GM23338 (cell line): ENCODE data around the gene ANTXR2. TPM values are rescaled to one million over a fixed set of nuclear protein-coding genes. Genes with fewer than 3 reads are reported as not detected.
A peak's percentile ranks its signal among the peaks of the same experiment; 100 is the strongest.

Experiments used
- ATAC-seq: fragments of 200-7000 bp; cut with Tn5 transposase; 3 replicates; pipeline ENCODE4 v1.9.1; 2020
- DNase-seq: peaks from one replicate; pipeline ENCODE4 v3.0.0-alpha.2; 2015; ENCODE audit warnings: low spot score
- H2AFZ ChIP-seq: fragments of 200-600 bp; sonication (generic); 2 replicates; pipeline ENCODE4 v1.8.0; 2016; ENCODE audit warnings: antibody characterized with exemption, mild to moderate bottlenecking, moderate library complexity
- H3F3A ChIP-seq: fragments of 200-600 bp; sonication (generic); replicated peaks from 2 replicates; pipeline ENCODE4 v1.8.0; 2017; ENCODE audit warnings: antibody characterized with exemption, mixed run types, low read depth
- H3K27ac ChIP-seq: fragments of 200-600 bp; sonication (generic); 2 replicates; pipeline ENCODE4 v1.6.1; 2016; ENCODE audit warnings: low read depth
- H3K27me3 ChIP-seq: fragments of 200-600 bp; sonication (generic); 2 replicates; pipeline ENCODE4 v1.8.0; 2016; ENCODE audit warnings: mild to moderate bottlenecking, mixed run types, moderate library complexity; ENCODE audit not compliant: insufficient read depth
- H3K36me3 ChIP-seq: fragments of 200-600 bp; sonication (generic); 2 replicates; pipeline ENCODE4 v1.8.0; 2016; ENCODE audit warnings: mild to moderate bottlenecking; ENCODE audit not compliant: insufficient read depth
- H3K4me1 ChIP-seq: fragments of 200-600 bp; sonication (generic); 2 replicates; pipeline ENCODE4 v1.8.0; 2016; ENCODE audit warnings: mild to moderate bottlenecking, moderate library complexity; ENCODE audit not compliant: insufficient read depth
- H3K4me2 ChIP-seq: fragments of 200-600 bp; sonication (generic); 2 replicates; pipeline ENCODE4 v1.7.1; 2017; ENCODE audit warnings: mixed run types
- H3K4me3 ChIP-seq: fragments of 200-600 bp; sonication (generic); 2 replicates; pipeline ENCODE4 v1.6.1; 2016; ENCODE audit warnings: mixed run types
- H3K79me2 ChIP-seq: fragments of 200-600 bp; sonication (generic); replicated peaks from 2 replicates; pipeline ENCODE4 v1.8.0; 2017; ENCODE audit warnings: mild to moderate bottlenecking; ENCODE audit not compliant: insufficient read depth
- H3K9me2 ChIP-seq: fragments of 200-600 bp; sonication (generic); 2 replicates; pipeline ENCODE4 v1.8.0; 2017; ENCODE audit not compliant: insufficient read depth
- H4K20me1 ChIP-seq: fragments of 200-600 bp; sonication (generic); replicated peaks from 2 replicates; pipeline ENCODE4 v1.8.0; 2017; ENCODE audit warnings: mild to moderate bottlenecking; ENCODE audit not compliant: insufficient read depth
- H3K27ac Mint-ChIP-seq: 2 replicates; pipeline ENCODE4 v1.8.0; 2020; ENCODE audit warnings: inconsistent platforms, mild to moderate bottlenecking, moderate library complexity, mixed read lengths
- H3K27me3 Mint-ChIP-seq: 3 replicates; pipeline ENCODE4 v1.8.0; 2022; ENCODE audit warnings: low read depth, mild to moderate bottlenecking, moderate library complexity, mixed read lengths, inconsistent platforms; ENCODE audit not compliant: insufficient read depth, poor library complexity
- H3K36me3 Mint-ChIP-seq: 3 replicates; pipeline ENCODE4 v1.8.0; 2021; ENCODE audit warnings: low read depth, mild to moderate bottlenecking, inconsistent platforms, moderate library complexity, mixed read lengths
- H3K4me1 Mint-ChIP-seq: 3 replicates; pipeline ENCODE4 v1.8.0; 2020; ENCODE audit warnings: mild to moderate bottlenecking, inconsistent platforms, mixed read lengths
- H3K4me3 Mint-ChIP-seq: 3 replicates; pipeline ENCODE4 v1.8.0; 2021; ENCODE audit warnings: moderate library complexity, mild to moderate bottlenecking, inconsistent platforms, mixed read lengths
- H3K9me3 Mint-ChIP-seq: 3 replicates; pipeline ENCODE4 v1.8.0; 2020; ENCODE audit warnings: moderate library complexity, mild to moderate bottlenecking, inconsistent platforms, mixed read lengths
- CREB1 ChIP-seq: fragments of 250-450 bp; sonication (Bioruptor Pico); IDR thresholded peaks from 2 replicates; pipeline ENCODE4 v1.5.0; 2020; ENCODE audit warnings: low read depth, mild to moderate bottlenecking, moderate library complexity
- EZH2 ChIP-seq: fragments of 200-600 bp; sonication (generic); IDR thresholded peaks from one replicate; pipeline ENCODE4 v1.8.0; 2017; ENCODE audit warnings: antibody characterized with exemption, mild to moderate bottlenecking, low read depth; ENCODE audit not compliant: unreplicated experiment
- EZH2phosphoT487 ChIP-seq: fragments of 200-600 bp; sonication (generic); IDR thresholded peaks from one replicate; pipeline ENCODE4 v1.8.1; 2018; ENCODE audit warnings: antibody characterized with exemption; ENCODE audit not compliant: unreplicated experiment
- JUNB ChIP-seq: IDR thresholded peaks from one replicate; pipeline ENCODE4 v1.6.1; 2016; ENCODE audit warnings: antibody characterized with exemption; ENCODE audit not compliant: unreplicated experiment
- NANOG ChIP-seq: IDR thresholded peaks from 2 replicates; pipeline ENCODE4 v1.6.1; 2016; ENCODE audit warnings: antibody characterized with exemption, borderline replicate concordance
- POLR2AphosphoS5 ChIP-seq: IDR thresholded peaks from 2 replicates; pipeline ENCODE4 v1.6.1; 2016; ENCODE audit warnings: antibody characterized with exemption, low read depth
- REST ChIP-seq: IDR thresholded peaks from one replicate; pipeline ENCODE4 v1.6.1; 2018; ENCODE audit warnings: antibody characterized with exemption; ENCODE audit not compliant: unreplicated experiment
- STAT1 ChIP-seq: IDR thresholded peaks from one replicate; pipeline ENCODE4 v1.6.1; 2016; ENCODE audit warnings: antibody characterized with exemption; ENCODE audit not compliant: unreplicated experiment
- ZNF114 ChIP-seq: fragments of 250-450 bp; sonication (Bioruptor Pico); IDR thresholded peaks from 2 replicates; pipeline ENCODE4 v1.5.0; 2020; ENCODE audit warnings: mild to moderate bottlenecking, moderate library complexity
- ZNF331 ChIP-seq: fragments of 250-450 bp; sonication (Bioruptor Pico); IDR thresholded peaks from 2 replicates; pipeline ENCODE4 v1.5.0; 2020; ENCODE audit warnings: low read depth, mild to moderate bottlenecking, moderate library complexity
- polyA plus RNA-seq: library from polyadenylated mRNA; unstranded; fragments of >200 nt; fragmentation: Nextera tagmentation; extraction: Ambion mirVana; gene quantifications from 2 replicates; pipeline ENCODE4 v1.2.1, GENCODE V29; 2016
- total RNA-seq: library from RNA; depleted of rRNA; stranded (reverse); fragments of >200 nt; shearing (Covaris generic); gene quantifications from 2 replicates; pipeline ENCODE4 v1.2.3, GENCODE V29; 2014
- TF ChIP-seq, protein P1 (sequence below): fragments of 250-450 bp; sonication (Bioruptor Pico); IDR thresholded peaks from 2 replicates; pipeline ENCODE4 v1.5.0; 2020; ENCODE audit warnings: mild to moderate bottlenecking, moderate library complexity
- TF ChIP-seq, protein P2 (sequence below), 2 experiments: fragments of 200-600 bp in 1 of 2; sonication (generic) in 1 of 2; conservative IDR thresholded peaks; 2 replicates each; pipeline versions ENCODE4 v1.5.1 to v1.6.1; 2016 to 2017; ENCODE audit warnings: antibody characterized with exemption in 2 of 2, low read depth in 2 of 2, mild to moderate bottlenecking in 2 of 2, moderate library complexity in 1 of 2
- TF ChIP-seq, protein P3 (sequence below): IDR thresholded peaks from 2 replicates; pipeline ENCODE4 v1.6.1; 2016; ENCODE audit warnings: antibody characterized with exemption

ANTXR2 gene
- total and polyA plus RNA-seq, 2 experiments from 2014 or later: 2.0 to 5.3 TPM

DNA sequence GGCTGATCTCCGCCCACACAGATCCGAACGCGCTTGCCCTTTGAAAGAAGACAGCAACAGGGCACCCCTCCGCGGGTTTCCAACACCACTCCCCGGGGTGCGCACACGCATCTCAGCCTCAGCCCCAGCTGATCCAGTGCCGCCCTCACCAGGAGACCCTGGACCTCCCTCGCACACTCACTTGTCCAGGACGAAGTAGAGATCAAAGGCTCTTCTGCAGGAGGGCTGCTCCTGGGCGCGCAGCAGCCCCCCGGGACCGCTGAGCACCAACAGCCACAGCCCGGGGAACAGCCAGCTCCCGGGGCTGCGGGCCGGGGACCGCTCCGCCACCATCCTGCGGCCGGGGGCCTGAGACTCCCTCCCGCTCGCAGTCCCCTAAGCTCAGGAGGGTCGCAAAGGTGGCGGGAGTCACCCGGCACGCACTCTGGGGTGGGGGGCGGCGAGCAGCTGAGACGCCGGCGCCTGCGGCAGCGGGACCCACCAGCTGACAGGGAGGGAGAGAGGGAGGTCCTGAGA is 743 bp downstream of the ANTXR2 start:
- peaks cover 33% of the 10 kb centered on the region for H3K27me3 ChIP-seq
- peak overlapping the region; percentile 91 for H3K4me3 Mint-ChIP-seq
- H3K27me3 Mint-ChIP-seq: peaks cover 17% of the 10 kb centered on the region
- H3K79me2 ChIP-seq: no peaks in the 10 kb centered on the region
- H3K4me1 ChIP-seq: peaks cover 22% of the 10 kb centered on the region
- H4K20me1 ChIP-seq: no peaks in the 10 kb centered on the region
- H3K36me3 ChIP-seq: no peaks in the 10 kb centered on the region; the same call in 1 of the 2 replicates
- peak overlapping the region; percentile 99 for H2AFZ ChIP-seq
- H3K27ac Mint-ChIP-seq: no peak overlapping the region
- H3K9me3 Mint-ChIP-seq: peaks cover 2% of the 10 kb centered on the region; the same call in 1 of the 3 replicates
- no peak for TF ChIP-seq CREB1 (CRISPR knock-in tag)
- TF ChIP-seq ZNF331 (CRISPR knock-in tag): no peak
- no peak for TF ChIP-seq EZH2phosphoT487
- no peak for TF ChIP-seq EZH2
- TF ChIP-seq, protein P1, sequence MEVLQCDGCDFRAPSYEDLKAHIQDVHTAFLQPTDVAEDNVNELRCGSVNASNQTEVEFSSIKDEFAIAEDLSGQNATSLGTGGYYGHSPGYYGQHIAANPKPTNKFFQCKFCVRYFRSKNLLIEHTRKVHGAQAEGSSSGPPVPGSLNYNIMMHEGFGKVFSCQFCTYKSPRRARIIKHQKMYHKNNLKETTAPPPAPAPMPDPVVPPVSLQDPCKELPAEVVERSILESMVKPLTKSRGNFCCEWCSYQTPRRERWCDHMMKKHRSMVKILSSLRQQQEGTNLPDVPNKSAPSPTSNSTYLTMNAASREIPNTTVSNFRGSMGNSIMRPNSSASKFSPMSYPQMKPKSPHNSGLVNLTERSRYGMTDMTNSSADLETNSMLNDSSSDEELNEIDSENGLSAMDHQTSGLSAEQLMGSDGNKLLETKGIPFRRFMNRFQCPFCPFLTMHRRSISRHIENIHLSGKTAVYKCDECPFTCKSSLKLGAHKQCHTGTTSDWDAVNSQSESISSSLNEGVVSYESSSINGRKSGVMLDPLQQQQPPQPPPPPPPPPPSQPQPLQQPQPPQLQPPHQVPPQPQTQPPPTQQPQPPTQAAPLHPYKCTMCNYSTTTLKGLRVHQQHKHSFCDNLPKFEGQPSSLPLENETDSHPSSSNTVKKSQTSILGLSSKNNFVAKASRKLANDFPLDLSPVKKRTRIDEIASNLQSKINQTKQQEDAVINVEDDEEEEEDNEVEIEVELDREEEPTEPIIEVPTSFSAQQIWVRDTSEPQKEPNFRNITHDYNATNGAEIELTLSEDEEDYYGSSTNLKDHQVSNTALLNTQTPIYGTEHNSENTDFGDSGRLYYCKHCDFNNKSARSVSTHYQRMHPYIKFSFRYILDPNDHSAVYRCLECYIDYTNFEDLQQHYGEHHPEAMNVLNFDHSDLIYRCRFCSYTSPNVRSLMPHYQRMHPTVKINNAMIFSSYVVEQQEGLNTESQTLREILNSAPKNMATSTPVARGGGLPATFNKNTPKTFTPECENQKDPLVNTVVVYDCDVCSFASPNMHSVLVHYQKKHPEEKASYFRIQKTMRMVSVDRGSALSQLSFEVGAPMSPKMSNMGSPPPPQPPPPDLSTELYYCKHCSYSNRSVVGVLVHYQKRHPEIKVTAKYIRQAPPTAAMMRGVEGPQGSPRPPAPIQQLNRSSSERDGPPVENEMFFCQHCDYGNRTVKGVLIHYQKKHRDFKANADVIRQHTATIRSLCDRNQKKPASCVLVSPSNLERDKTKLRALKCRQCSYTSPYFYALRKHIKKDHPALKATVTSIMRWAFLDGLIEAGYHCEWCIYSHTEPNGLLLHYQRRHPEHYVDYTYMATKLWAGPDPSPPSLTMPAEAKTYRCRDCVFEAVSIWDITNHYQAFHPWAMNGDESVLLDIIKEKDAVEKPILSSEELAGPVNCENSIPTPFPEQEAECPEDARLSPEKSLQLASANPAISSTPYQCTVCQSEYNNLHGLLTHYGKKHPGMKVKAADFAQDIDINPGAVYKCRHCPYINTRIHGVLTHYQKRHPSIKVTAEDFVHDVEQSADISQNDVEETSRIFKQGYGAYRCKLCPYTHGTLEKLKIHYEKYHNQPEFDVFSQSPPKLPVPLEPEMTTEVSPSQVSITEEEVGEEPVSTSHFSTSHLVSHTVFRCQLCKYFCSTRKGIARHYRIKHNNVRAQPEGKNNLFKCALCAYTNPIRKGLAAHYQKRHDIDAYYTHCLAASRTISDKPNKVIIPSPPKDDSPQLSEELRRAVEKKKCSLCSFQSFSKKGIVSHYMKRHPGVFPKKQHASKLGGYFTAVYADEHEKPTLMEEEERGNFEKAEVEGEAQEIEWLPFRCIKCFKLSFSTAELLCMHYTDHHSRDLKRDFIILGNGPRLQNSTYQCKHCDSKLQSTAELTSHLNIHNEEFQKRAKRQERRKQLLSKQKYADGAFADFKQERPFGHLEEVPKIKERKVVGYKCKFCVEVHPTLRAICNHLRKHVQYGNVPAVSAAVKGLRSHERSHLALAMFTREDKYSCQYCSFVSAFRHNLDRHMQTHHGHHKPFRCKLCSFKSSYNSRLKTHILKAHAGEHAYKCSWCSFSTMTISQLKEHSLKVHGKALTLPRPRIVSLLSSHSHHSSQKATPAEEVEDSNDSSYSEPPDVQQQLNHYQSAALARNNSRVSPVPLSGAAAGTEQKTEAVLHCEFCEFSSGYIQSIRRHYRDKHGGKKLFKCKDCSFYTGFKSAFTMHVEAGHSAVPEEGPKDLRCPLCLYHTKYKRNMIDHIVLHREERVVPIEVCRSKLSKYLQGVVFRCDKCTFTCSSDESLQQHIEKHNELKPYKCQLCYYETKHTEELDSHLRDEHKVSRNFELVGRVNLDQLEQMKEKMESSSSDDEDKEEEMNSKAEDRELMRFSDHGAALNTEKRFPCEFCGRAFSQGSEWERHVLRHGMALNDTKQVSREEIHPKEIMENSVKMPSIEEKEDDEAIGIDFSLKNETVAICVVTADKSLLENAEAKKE: no peak
- no peak for TF ChIP-seq REST
- no peak for TF ChIP-seq STAT1
- TF ChIP-seq JUNB: no peak
- TF ChIP-seq, protein P2, sequence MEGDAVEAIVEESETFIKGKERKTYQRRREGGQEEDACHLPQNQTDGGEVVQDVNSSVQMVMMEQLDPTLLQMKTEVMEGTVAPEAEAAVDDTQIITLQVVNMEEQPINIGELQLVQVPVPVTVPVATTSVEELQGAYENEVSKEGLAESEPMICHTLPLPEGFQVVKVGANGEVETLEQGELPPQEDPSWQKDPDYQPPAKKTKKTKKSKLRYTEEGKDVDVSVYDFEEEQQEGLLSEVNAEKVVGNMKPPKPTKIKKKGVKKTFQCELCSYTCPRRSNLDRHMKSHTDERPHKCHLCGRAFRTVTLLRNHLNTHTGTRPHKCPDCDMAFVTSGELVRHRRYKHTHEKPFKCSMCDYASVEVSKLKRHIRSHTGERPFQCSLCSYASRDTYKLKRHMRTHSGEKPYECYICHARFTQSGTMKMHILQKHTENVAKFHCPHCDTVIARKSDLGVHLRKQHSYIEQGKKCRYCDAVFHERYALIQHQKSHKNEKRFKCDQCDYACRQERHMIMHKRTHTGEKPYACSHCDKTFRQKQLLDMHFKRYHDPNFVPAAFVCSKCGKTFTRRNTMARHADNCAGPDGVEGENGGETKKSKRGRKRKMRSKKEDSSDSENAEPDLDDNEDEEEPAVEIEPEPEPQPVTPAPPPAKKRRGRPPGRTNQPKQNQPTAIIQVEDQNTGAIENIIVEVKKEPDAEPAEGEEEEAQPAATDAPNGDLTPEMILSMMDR (conservative IDR thresholded peaks at IDR 0.05; ENCODE audit: low read depth in 2 of 2): no peak
- TF ChIP-seq, protein P3, sequence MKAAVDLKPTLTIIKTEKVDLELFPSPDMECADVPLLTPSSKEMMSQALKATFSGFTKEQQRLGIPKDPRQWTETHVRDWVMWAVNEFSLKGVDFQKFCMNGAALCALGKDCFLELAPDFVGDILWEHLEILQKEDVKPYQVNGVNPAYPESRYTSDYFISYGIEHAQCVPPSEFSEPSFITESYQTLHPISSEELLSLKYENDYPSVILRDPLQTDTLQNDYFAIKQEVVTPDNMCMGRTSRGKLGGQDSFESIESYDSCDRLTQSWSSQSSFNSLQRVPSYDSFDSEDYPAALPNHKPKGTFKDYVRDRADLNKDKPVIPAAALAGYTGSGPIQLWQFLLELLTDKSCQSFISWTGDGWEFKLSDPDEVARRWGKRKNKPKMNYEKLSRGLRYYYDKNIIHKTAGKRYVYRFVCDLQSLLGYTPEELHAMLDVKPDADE: no peak
- no peak for TF ChIP-seq ZNF114 (CRISPR knock-in tag)
- TF ChIP-seq NANOG: no peak
- no peak for TF ChIP-seq POLR2AphosphoS5
- peak overlapping the region; percentile 94 for H3K4me2 ChIP-seq
- H3K36me3 Mint-ChIP-seq: no peaks in the 10 kb centered on the region
- H3K4me3 ChIP-seq: peak overlapping the region; percentile 87
- DNase-seq: peak; percentile 69
- no peaks in the 10 kb centered on the region for H3F3A ChIP-seq
- H3K4me1 Mint-ChIP-seq: peaks cover 23% of the 10 kb centered on the region
- ATAC-seq: peak; percentile 60
- H3K9me2 ChIP-seq: no peaks in the 10 kb centered on the region
- no peak overlapping the region for H3K27ac ChIP-seq
